NCI-H146 (cell line): ENCODE data around the gene SMCO3.
A peak's percentile ranks its signal among the peaks of the same experiment; 100 is the strongest.

Source experiments
- DNase-seq: peaks from one replicate; lab custom pipeline; 2025; lab: John Stamatoyannopoulos, UW

Gene SMCO3

GRCh38 chr12:14814014-14814413 lies at the start of gene SMCO3:
SMCO3 (minus strand) TSS chr12:14814182; CDS start chr12:14806680, 7,502 bp downstream.
- DNase-seq = no peak

GRCh38 chr12:14860490-14860889 lies 46.5 kb upstream of the SMCO3 start:
- no peak for DNase-seq

GRCh38 chr12:14858513-14858912 lies 44.5 kb upstream of the SMCO3 start:
- no peak for DNase-seq

- DNase-seq = no peak
These were observed 40.7 kb upstream of the SMCO3 start for GRCh38 chr12:14854586-14855183.

- DNase-seq = no peak
These were observed 40.0 kb upstream of the SMCO3 start for GRCh38 chr12:14853961-14854360.

GRCh38 chr12:14852880-14853279 lies 38.9 kb upstream of the SMCO3 start:
- no peak for DNase-seq

GRCh38 chr12:14850929-14851663 lies 37.1 kb upstream of the SMCO3 start:
- no peak for DNase-seq

- DNase-seq = no peak
These were observed 35.7 kb upstream of the SMCO3 start for GRCh38 chr12:14849661-14850060.

- no peak for DNase-seq
These were observed 33.0 kb upstream of the SMCO3 start for GRCh38 chr12:14846876-14847580.

- DNase-seq = no peak
These were observed 32.1 kb upstream of the SMCO3 start for GRCh38 chr12:14846042-14846587.

- DNase-seq = peak; percentile 43
These were observed 31.4 kb upstream of the SMCO3 start for GRCh38 chr12:14845350-14845750.

GRCh38 chr12:14844401-14844800 lies 30.4 kb upstream of the SMCO3 start:
- DNase-seq = no peak

- no peak for DNase-seq
These were observed 29.5 kb upstream of the SMCO3 start, which contains the start of gene ART4 for GRCh38 chr12:14843425-14843887. ART4 (minus strand) TSS chr12:14843526; CDS start chr12:14843113, 413 bp downstream.

- DNase-seq = no peak
These were observed 28.3 kb upstream of the SMCO3 start for GRCh38 chr12:14842315-14842714.

GRCh38 chr12:14841761-14842160 lies 27.8 kb upstream of the SMCO3 start:
- DNase-seq = no peak

- no peak for DNase-seq
These were observed 26.6 kb upstream of the SMCO3 start for GRCh38 chr12:14840616-14841015.

- no peak for DNase-seq
These were observed 25.3 kb upstream of the SMCO3 start for GRCh38 chr12:14839262-14839661.

- DNase-seq = no peak
These were observed 22.6 kb upstream of the SMCO3 start for GRCh38 chr12:14836336-14837210.

- DNase-seq = no peak
These were observed 20.5 kb upstream of the SMCO3 start for GRCh38 chr12:14834509-14834908.

GRCh38 chr12:14833952-14834351 lies 20.0 kb upstream of the SMCO3 start:
- no peak for DNase-seq

- DNase-seq = no peak
These were observed 19.4 kb upstream of the SMCO3 start for GRCh38 chr12:14833336-14833735.

GRCh38 chr12:14828892-14829291 lies 14.9 kb upstream of the SMCO3 start:
- no peak for DNase-seq
